B cell (primary cell): ENCODE data around the gene ENO3.

Experiments
- CTCF ChIP-seq: fragments of 200-600 bp; IDR thresholded peaks from one replicate; pipeline ENCODE4 v1.8.0; 2022; ENCODE audit warnings: antibody characterized with exemption, mild to moderate bottlenecking
- EZH2 ChIP-seq: IDR thresholded peaks from 2 replicates; pipeline ENCODE4 v1.6.1; 2012; ENCODE audit warnings: borderline replicate concordance, low read depth, mild to moderate bottlenecking, moderate library complexity, low read length; ENCODE audit not compliant: insufficient read depth, poor library complexity, severe bottlenecking

GRCh38 chr17:4999430-5000093, 48.6 kb downstream of the ENO3 start:
- TF ChIP-seq CTCF (no peak), EZH2 (no peak)
